Stimulated activated naive CD8-positive, alpha-beta T cell treated with anti-CD3 and anti-CD28 coated beads, Interleukin-15, amount 100 ng/mL, for 72 hours (primary cell): Measurements from ENCODE around the gene VCX.
"Not testable (repeated sequence)": the region's sequence is repeated elsewhere in the genome, so short reads cannot be mapped to it uniquely, and the experiment has no call there.

Experiments used
- ATAC-seq: fragments of 150-1000 bp; cut with Tn5 transposase; 2 replicates; pipeline ENCODE4 v1.10.0; 2021; ENCODE audit warnings: mild to moderate bottlenecking, moderate library complexity
- DNase-seq, 2 donors: peaks; one replicate each; pipeline ENCODE4 v3.0.0; 2021 to 2022
- H3K27ac Mint-ChIP-seq, 2 donors: one replicate each; pipeline ENCODE4 v1.8.0; 2022; ENCODE audit warnings: mild to moderate bottlenecking in 2 of 2, mixed read lengths in 2 of 2, moderate library complexity in 2 of 2
- H3K27me3 Mint-ChIP-seq: one replicate; pipeline ENCODE4 v1.8.0; 2022; ENCODE audit warnings: mixed read lengths
- H3K4me1 Mint-ChIP-seq: one replicate; pipeline ENCODE4 v1.8.0; 2022; ENCODE audit warnings: mild to moderate bottlenecking, mixed read lengths
- H3K4me3 Mint-ChIP-seq, 2 donors: one replicate each; pipeline ENCODE4 v1.8.0; 2022; ENCODE audit warnings: mild to moderate bottlenecking in 2 of 2, mixed read lengths in 2 of 2, moderate library complexity in 1 of 2
- H3K9me3 Mint-ChIP-seq, 2 donors: one replicate each; pipeline ENCODE4 v1.8.0; 2022; ENCODE audit warnings: mixed read lengths in 2 of 2

The VCX gene

GRCh38 chrX:7842871-7843270 is at the start of gene VCX:
TSS of gene VCX (plus strand) at chrX:7843171. CDS start at chrX:7843204, 33 bp downstream.
- not testable (repeated sequence) for H3K9me3 Mint-ChIP-seq, ATAC-seq, H3K4me3 Mint-ChIP-seq, H3K4me1 Mint-ChIP-seq, H3K27ac Mint-ChIP-seq, DNase-seq, H3K27me3 Mint-ChIP-seq

DNA sequence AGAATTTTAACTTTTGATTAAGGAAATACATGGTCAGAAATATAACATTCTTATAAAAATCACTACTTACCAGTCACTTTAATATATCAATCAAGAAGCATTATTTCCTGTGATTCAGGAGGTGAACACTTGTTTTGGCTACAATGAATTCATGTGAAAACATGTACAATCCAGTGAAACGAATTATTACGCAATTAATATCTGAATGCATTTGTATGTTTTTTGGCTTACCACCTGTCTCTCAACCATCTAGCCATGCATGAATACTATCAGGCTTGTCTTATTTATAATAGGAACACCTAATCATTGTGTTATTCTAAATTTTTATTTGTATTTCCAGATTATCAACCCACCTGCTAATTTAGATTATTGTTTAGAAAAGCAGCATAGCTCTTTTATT is 44.6 kb upstream of the VCX start:
- Mint-ChIP-seq H3K4me3 (no peak overlapping the region), H3K4me1 (no peaks in the 10 kb centered on the region), H3K27ac (no peak overlapping the region), H3K27me3 (no peaks in the 10 kb centered on the region), H3K9me3 (peaks cover 6 to 9% of the 10 kb centered on the region in 2 donors)
- DNase-seq, result no peak
- no peak for ATAC-seq

GRCh38 chrX:7801711-7802110 is 41.3 kb upstream of the VCX start:
- Mint-ChIP-seq H3K27me3 (no peaks in the 10 kb centered on the region), H3K27ac (no peak overlapping the region), H3K4me1 (no peaks in the 10 kb centered on the region), H3K9me3 (peaks cover 6 to 9% of the 10 kb centered on the region in 2 donors), H3K4me3 (no peak overlapping the region)
- DNase-seq, result no peak
- no peak for ATAC-seq

DNA sequence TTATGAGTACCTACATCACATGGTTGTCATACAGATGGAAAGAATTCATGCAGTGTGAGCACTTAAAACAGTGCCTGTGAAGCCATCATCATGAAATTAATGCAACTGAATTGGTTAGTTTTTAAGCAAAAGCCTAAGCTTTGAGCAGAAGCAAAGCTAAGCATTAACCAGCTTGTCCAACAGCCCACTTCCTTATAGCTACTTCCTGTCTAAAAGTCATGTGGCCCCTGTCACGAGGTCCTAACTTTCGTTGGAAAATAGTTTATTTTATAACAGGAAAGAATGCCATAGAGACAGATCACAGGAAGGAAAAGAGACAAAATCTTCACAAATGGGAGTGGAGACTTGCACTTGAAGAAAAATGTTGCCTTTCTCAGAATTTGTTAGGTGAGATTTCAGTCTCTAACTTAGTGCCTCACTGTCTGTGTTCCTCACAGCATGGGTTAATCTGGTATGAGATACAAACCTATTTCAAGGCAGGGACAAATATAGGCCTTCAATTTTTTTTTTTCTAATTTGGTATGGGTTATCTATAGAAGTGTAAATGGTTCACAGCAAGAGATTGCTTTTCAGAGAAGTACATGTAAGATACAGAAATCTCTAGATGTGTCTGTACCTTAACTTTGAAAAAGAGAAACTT is 27.7 kb upstream of the VCX start:
- no peak overlapping the region for H3K27ac Mint-ChIP-seq
- DNase-seq (no peak), ATAC-seq (no peak)
- H3K4me3 Mint-ChIP-seq, result no peak overlapping the region
- no peaks in the 10 kb centered on the region for H3K9me3 Mint-ChIP-seq
- peaks cover 8% of the 10 kb centered on the region for H3K27me3 Mint-ChIP-seq
- no peaks in the 10 kb centered on the region for H3K4me1 Mint-ChIP-seq

DNA sequence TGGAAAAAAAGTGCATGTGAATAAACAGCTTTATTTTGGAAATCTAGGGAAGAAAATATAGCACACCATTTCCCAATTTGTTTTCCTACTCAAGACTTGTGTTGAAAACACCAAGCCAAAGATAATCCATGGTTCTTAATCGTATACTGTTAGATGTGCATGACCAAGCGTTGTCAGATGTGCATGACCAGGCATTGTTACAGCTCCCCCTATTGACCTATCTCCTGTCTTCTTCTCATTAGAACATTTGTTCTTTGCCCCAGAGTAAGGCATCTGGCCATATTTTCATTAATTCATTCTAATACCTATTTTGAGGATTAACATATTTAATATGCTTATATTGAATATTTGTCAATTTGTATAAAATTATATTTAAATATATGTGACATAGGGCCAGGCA is 14.4 kb upstream of the VCX start:
- ATAC-seq, result no peak
- Mint-ChIP-seq H3K9me3 (no peaks in the 10 kb centered on the region), H3K27me3 (no peaks in the 10 kb centered on the region), H3K4me1 (no peaks in the 10 kb centered on the region), H3K4me3 (no peak overlapping the region), H3K27ac (no peak overlapping the region)
- no peak for DNase-seq

GRCh38 chrX:7841084-7841805 is 1.7 kb upstream of the VCX start:
- Mint-ChIP-seq H3K4me3 (no peak overlapping the region), H3K4me1 (no peaks in the 10 kb centered on the region), H3K9me3 (no peaks in the 10 kb centered on the region), H3K27ac (no peak overlapping the region), H3K27me3 (no peaks in the 10 kb centered on the region)
- ATAC-seq (no peak), DNase-seq (no peak)

DNA sequence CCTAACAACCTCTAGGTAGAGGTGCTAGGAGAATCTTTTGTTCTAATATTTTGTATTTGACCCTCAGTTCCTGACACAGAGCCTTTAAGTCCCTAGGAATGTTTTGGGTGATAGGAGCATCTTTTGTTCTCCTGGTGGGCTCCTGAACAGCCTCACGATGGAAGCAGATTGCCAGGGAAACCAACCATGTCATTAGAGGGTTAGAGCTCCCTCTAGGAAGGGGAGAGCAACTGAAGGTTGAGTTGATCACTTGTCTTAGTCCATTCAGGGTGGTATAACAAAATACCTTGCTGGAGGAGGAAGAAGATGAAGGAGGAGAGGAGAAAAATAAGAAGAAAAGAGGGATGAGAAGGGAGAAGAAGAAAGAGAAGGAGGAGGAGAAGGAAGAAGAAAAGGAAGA is 9.2 kb downstream of the VCX start:
- no peaks in the 10 kb centered on the region for H3K9me3 Mint-ChIP-seq
- no peak overlapping the region for H3K4me3 Mint-ChIP-seq
- H3K27me3 Mint-ChIP-seq, result no peaks in the 10 kb centered on the region
- ATAC-seq (no peak), DNase-seq (no peak)
- H3K4me1 Mint-ChIP-seq, result no peaks in the 10 kb centered on the region
- H3K27ac Mint-ChIP-seq, result no peak overlapping the region

GRCh38 chrX:7872042-7872441 is 29.1 kb downstream of the VCX start:
- DNase-seq (no peak), ATAC-seq (no peak)
- no peak overlapping the region for H3K27ac Mint-ChIP-seq
- H3K4me1 Mint-ChIP-seq, result no peaks in the 10 kb centered on the region
- H3K4me3 Mint-ChIP-seq, result no peak overlapping the region
- H3K9me3 Mint-ChIP-seq, result no peaks in the 10 kb centered on the region
- no peaks in the 10 kb centered on the region for H3K27me3 Mint-ChIP-seq

DNA sequence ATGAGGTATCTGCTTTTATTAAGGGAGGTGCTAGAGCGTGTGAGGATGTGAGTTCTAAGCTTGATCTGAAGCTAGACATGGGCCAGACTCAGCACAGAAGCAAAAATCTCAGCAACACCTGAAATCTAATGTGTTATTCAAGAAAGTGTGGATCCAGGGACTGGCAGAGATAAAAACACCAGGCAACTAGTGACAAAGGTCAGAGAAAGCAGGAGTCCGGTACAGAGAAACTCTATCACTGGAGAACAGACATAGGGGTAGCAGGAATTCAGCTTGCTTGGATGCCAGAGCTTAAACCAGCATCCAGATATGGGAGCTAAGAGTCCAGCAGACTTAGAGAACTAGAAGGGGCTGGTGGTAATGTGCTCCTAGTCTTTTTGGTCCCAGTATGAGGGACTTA is 34.0 kb downstream of the VCX start:
- ATAC-seq (no peak), DNase-seq (no peak)
- H3K4me1 Mint-ChIP-seq, result no peaks in the 10 kb centered on the region
- H3K9me3 Mint-ChIP-seq, result no peaks in the 10 kb centered on the region
- no peak overlapping the region for H3K4me3 Mint-ChIP-seq
- no peaks in the 10 kb centered on the region for H3K27me3 Mint-ChIP-seq
- no peak overlapping the region for H3K27ac Mint-ChIP-seq

- no peak overlapping the region for H3K4me3 Mint-ChIP-seq
- no peaks in the 10 kb centered on the region for H3K27me3 Mint-ChIP-seq
- H3K9me3 Mint-ChIP-seq, result peaks cover 0 to 7% of the 10 kb centered on the region in 2 donors
- no peak for DNase-seq
- ATAC-seq, result peak; percentile 50
- no peak overlapping the region for H3K27ac Mint-ChIP-seq
- no peaks in the 10 kb centered on the region for H3K4me1 Mint-ChIP-seq
Measured at GRCh38 chrX:7889135-7889534, 46.2 kb downstream of the VCX start.

- ATAC-seq (no peak), DNase-seq (no peak)
- Mint-ChIP-seq H3K27ac (no peak overlapping the region), H3K27me3 (no peaks in the 10 kb centered on the region), H3K4me1 (no peaks in the 10 kb centered on the region), H3K4me3 (no peak overlapping the region), H3K9me3 (peaks cover 0 to 7% of the 10 kb centered on the region in 2 donors)
Measured at GRCh38 chrX:7889680-7890079, 46.7 kb downstream of the VCX start.

- H3K4me3 Mint-ChIP-seq, result no peak overlapping the region
- no peaks in the 10 kb centered on the region for H3K27me3 Mint-ChIP-seq
- ATAC-seq, result no peak
- no peak for DNase-seq
- H3K9me3 Mint-ChIP-seq, result peaks cover 0 to 7% of the 10 kb centered on the region in 2 donors
- H3K4me1 Mint-ChIP-seq, result no peaks in the 10 kb centered on the region
- no peak overlapping the region for H3K27ac Mint-ChIP-seq
Measured at GRCh38 chrX:7891928-7892327, 49.0 kb downstream of the VCX start.
